ENCODE results near the gene ABCF1. TPM values are rescaled to one million over a fixed set of nuclear protein-coding genes. Genes with fewer than 3 reads are reported as not detected.

Gene ABCF1
- total and polyA plus RNA-seq, 2 of the 8 experiments (the other 6 are each of a cell fraction or from before 2014, with no cell fraction given), result 48.8 to 123 TPM

DNA sequence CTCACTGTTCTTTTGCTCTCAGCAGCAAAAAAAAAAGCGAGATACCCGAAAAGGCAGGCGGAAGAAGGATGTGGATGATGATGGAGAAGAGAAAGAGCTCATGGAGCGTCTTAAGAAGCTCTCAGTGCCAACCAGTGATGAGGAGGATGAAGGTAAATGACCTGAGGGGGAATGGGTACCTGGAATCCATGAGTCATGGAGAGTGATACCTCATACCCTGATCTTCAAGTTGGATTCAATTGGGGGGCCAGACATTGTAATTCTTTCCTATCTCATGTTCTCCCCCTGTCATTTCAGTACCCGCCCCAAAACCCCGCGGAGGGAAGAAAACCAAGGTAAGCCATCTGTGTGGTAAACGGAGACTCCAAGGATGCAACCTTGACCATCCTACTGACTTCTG is 6.8 kb downstream of the ABCF1 start:
- Histone ChIP-seq H3K4me1 (replicated peaks in 1 of 4; ENCODE audit: control insufficient read depth in 3 of 4, insufficient read depth in 4 of 4, low read length in 3 of 4) (no peaks in the 10 kb centered on the region), H3K23me2 (ENCODE audit: low read depth, low read length) (no peaks in the 10 kb centered on the region), H3K4me3 (ENCODE audit: extremely low read depth in 1 of 4, insufficient read depth in 2 of 4, low read depth in 3 of 4, low read length in 4 of 4) (no peak overlapping the region), H2BK120ac (replicated peaks; ENCODE audit: low read depth, low read length) (no peak overlapping the region), H2BK5ac (ENCODE audit: low read depth, low read length) (no peak overlapping the region), H3K36me3 (ENCODE audit: control insufficient read depth in 2 of 4, insufficient read depth in 4 of 4, low read length in 3 of 4) (peaks cover 34 to 69% (median 53%) of the 10 kb centered on the region in 4 experiments), H4K8ac (ENCODE audit: extremely low read depth, insufficient read depth, low read length) (no peak overlapping the region), H3K79me2 (ENCODE audit: control insufficient read depth in 1 of 2, insufficient read depth in 2 of 2, low read length in 2 of 2) (peaks cover 9 to 33% of the 10 kb centered on the region in 2 experiments), H3K14ac (ENCODE audit: insufficient read length) (no peak overlapping the region), H3K79me1 (ENCODE audit: low read depth, low read length) (peaks cover 9% of the 10 kb centered on the region), H2AFZ (ENCODE audit: low read length) (no peak overlapping the region), H2BK20ac (ENCODE audit: low read length) (no peak overlapping the region), H4K20me1 (replicated peaks in 1 of 2; ENCODE audit: control insufficient read depth in 1 of 2, insufficient read depth in 2 of 2, low read length in 2 of 2) (peaks cover 3 to 19% of the 10 kb centered on the region in 2 experiments), H3K4ac (replicated peaks; ENCODE audit: insufficient read length, low read depth, low read length) (no peak overlapping the region), H4K5ac (ENCODE audit: insufficient read length, low read depth, low read length) (no peak overlapping the region), H3K23ac (ENCODE audit: insufficient read length) (no peak overlapping the region), H3K4me2 (ENCODE audit: insufficient read depth in 1 of 2, low read depth in 2 of 2, low read length in 2 of 2) (no peak overlapping the region), H3K18ac (ENCODE audit: extremely low read depth, low read length) (no peak overlapping the region), H2BK15ac (ENCODE audit: low read length) (no peak overlapping the region), H3K27ac (ENCODE audit: low read depth, low read length) (no peak overlapping the region), H3K27me3 (replicated peaks in 1 of 4; ENCODE audit: control insufficient read depth in 3 of 4, extremely low read depth in 1 of 4, insufficient read depth in 3 of 4, low read length in 3 of 4) (no peaks in the 10 kb centered on the region), H2AK5ac (ENCODE audit: low read depth, low read length) (no peak overlapping the region), H3K9me3 (ENCODE audit: insufficient read depth in 2 of 2, low read depth in 1 of 2, low read length in 1 of 2) (no peaks in the 10 kb centered on the region), H3K56ac (replicated peaks; ENCODE audit: insufficient read length, low read depth, low read length) (no peak overlapping the region), H3K9ac (replicated peaks in 1 of 4; ENCODE audit: extremely low read depth in 1 of 4, low read depth in 3 of 4, low read length in 3 of 4) (no peak overlapping the region), H4K91ac (replicated peaks; ENCODE audit: insufficient read length, low read length) (no peak overlapping the region), H2BK12ac (ENCODE audit: low read depth, low read length) (no peak overlapping the region)
- TF ChIP-seq SP2 (IDR thresholded peaks at IDR 0.05; ENCODE audit: low read length) (no peak), ASH2L (IDR thresholded peaks at IDR 0.05; ENCODE audit: low read length) (no peak), RFX5 (IDR thresholded peaks at IDR 0.05; ENCODE audit: borderline replicate concordance, low read depth, low read length) (no peak), POLR2A (IDR thresholded peaks at IDR 0.05; ENCODE audit: control extremely low read depth in 1 of 2, low read depth in 2 of 2, low read length in 2 of 2) (no peak), CHD2 (IDR thresholded peaks at IDR 0.05; ENCODE audit: low read length) (no peak), HDAC6 (IDR thresholded peaks at IDR 0.05; ENCODE audit: low read depth, low read length) (no peak)
- TF ChIP-seq, protein P1, sequence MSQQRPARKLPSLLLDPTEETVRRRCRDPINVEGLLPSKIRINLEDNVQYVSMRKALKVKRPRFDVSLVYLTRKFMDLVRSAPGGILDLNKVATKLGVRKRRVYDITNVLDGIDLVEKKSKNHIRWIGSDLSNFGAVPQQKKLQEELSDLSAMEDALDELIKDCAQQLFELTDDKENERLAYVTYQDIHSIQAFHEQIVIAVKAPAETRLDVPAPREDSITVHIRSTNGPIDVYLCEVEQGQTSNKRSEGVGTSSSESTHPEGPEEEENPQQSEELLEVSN (IDR thresholded peaks at IDR 0.05), result no peak
- DNase-seq (ENCODE audit: low read depth in 1 of 2, low spot score in 2 of 2), result no peak
- WGBS, 2 experiments (ENCODE audit: extremely low coverage in 1 of 2, insufficient coverage in 1 of 2, insufficient read length in 1 of 2, insufficient replicate concordance in 2 of 2, low coverage in 1 of 2, low lambda C conversion rate in 2 of 2, missing lambda C conversion rate in 1 of 2), result 88% methylated on average over 5 of the region's 8 CpGs; no CpG with 5 or more reads in 1 of the 2 experiments
- FAIRE-seq, result no peak
- CTCF ChIA-PET (ENCODE audit: partially characterized antibody), result interaction anchor here (0.5 to 2.6 kb wide), 4 partner anchors 13 to 162 kb away, joined by 3 to 9 read pairs (median 6); no protein-coding TSS in a partner anchor
- POLR2A ChIA-PET (ENCODE audit: partially characterized antibody), result interaction anchor here (0.5 to 27.0 kb wide), 13 partner anchors 9 to 153 kb away, joined by 3 to 712 read pairs (median 4); no protein-coding TSS in a partner anchor
